Right lobe of liver (tissue), 6 donors: ENCODE measurements around the gene TSPYL4. TPM values are rescaled to one million over a fixed set of nuclear protein-coding genes. Genes with fewer than 3 reads are reported as not detected.

Source experiments
- ATAC-seq, 4 donors: fragments of 200-7000 bp; cut with Tn5 transposase; one replicate each; pipeline ENCODE4 v1.9.1; 2020; ENCODE audit warnings: mild to moderate bottlenecking in 4 of 4, moderate library complexity in 4 of 4
- DNase-seq, 3 donors: peaks; one replicate each; pipeline ENCODE4 v3.0.0-alpha.2; 2020
- H3K27ac ChIP-seq, 3 donors: fragments of 200-600 bp; one replicate each; pipeline ENCODE4 v1.8.0; 2022
- H3K27me3 ChIP-seq, 2 donors: fragments of 200-600 bp; one replicate each; pipeline ENCODE4 v1.8.0; 2022
- H3K36me3 ChIP-seq, 4 donors: fragments of 200-600 bp; sonication (generic) in 1 of 4; one replicate each; pipeline versions ENCODE4 v1.5.1 to v1.8.0; 2017 to 2022; ENCODE audit warnings: control low read depth in 1 of 4
- H3K4me1 ChIP-seq, 4 donors: fragments of 200-600 bp; sonication (generic) in 1 of 4; one replicate each; pipeline versions ENCODE4 v1.5.1 to v1.8.0; 2017 to 2022; ENCODE audit warnings: control low read depth in 1 of 4
- H3K4me3 ChIP-seq, 3 donors: fragments of 200-600 bp; one replicate each; pipeline ENCODE4 v1.8.0; 2022
- H3K9me3 ChIP-seq, 4 donors: fragments of 200-600 bp; sonication (generic) in 1 of 4; one replicate each; pipeline versions ENCODE4 v1.5.1 to v1.8.0; 2017 to 2022; ENCODE audit warnings: control low read depth in 1 of 4
- CTCF ChIP-seq, 4 donors: fragments of 200-600 bp in 3 of 4; fragments of 450-650 bp in 1 of 4; IDR thresholded peaks; one replicate each; pipeline versions ENCODE4 v1.5.1 to v1.8.0; 2016 to 2022; ENCODE audit warnings: antibody characterized with exemption in 4 of 4, mild to moderate bottlenecking in 2 of 4
- POLR2A ChIP-seq: fragments of 450-650 bp; IDR thresholded peaks from one replicate; pipeline ENCODE4 v1.6.1; 2017; ENCODE audit warnings: antibody characterized with exemption, mild to moderate bottlenecking
- WGBS: methylation state at CpG from one replicate; pipeline ENCODE4 v1.1.6; 2018; ENCODE audit warnings: low coverage, low lambda C conversion rate; ENCODE audit not compliant: insufficient coverage; ENCODE audit errors: missing lambda C conversion rate; 5-methylcytosine and 5-hydroxymethylcytosine counted together
- intact Hi-C, 2 donors: fragments of 100-400 bp; cut with DNase I; formaldehyde crosslinking; loops; one replicate each; pipeline versions ENCODE4 v1.11.2 to v1.14.1; 2022
- total RNA-seq, 6 experiments: library from RNA; depleted of rRNA in 2 of 6; stranded (reverse); fragments of >200 nt in 2 of 6; fragmentation: NEBNext Ultra II Directional in 3 of 6; extraction: Animal tissue kit (Norgen Biotek cat#: 25700) in 3 of 6; gene quantifications; one replicate each; pipeline versions ENCODE4 v1.1.0 to v1.2.4, GENCODE V29; 2016 to 2023
- donor health status: DM: no; HTN: yes; CAD: no.
- donor health status: DM: no; HTN: no; CAD: no.
- donor health status: DM: no; HTN: no; CAD: no.
- donor health status: DM: no; HTN: yes; CAD: no.
- donor health status: DM: no; HTN: yes; CAD: no.

Gene TSPYL4
- total RNA-seq, 6 experiments from 2014 or later = 2.7 to 8.5 (median 3.5) TPM

- no peaks in the 10 kb centered on the region for H3K27me3 ChIP-seq
- H3K4me3 ChIP-seq = peak overlapping the region; percentile 84 to 93 (median 86)
- no peaks in the 10 kb centered on the region for H3K9me3 ChIP-seq
- no peak for TF ChIP-seq POLR2A
- no peak for TF ChIP-seq CTCF (IDR thresholded peaks at IDR 0.05)
- WGBS = 72% methylated on average over 3 of the region's 11 CpGs
- peaks cover 0 to 2% (median 0%) of the 10 kb centered on the region in 4 donors for H3K36me3 ChIP-seq
- DNase-seq (no peak), ATAC-seq (no peak)
- peaks cover 0 to 38% (median 9%) of the 10 kb centered on the region in 4 donors for H3K4me1 ChIP-seq
- intact Hi-C loops = no loop called here
- peak overlapping the region; percentile 93 to 96 (median 93) for H3K27ac ChIP-seq
Observed at GRCh38 chr6:116278481-116278829, 24.6 kb upstream of the TSPYL4 start.

GRCh38 chr6:116277124-116277523 is 23.2 kb upstream of the TSPYL4 start:
- intact Hi-C loops = no loop called here
- H3K27ac ChIP-seq = peak overlapping the region in 1 of 3 donors; percentile 14
- peaks cover 0 to 38% (median 9%) of the 10 kb centered on the region in 4 donors for H3K4me1 ChIP-seq
- TF ChIP-seq CTCF (IDR thresholded peaks at IDR 0.05) = no peak
- TF ChIP-seq POLR2A = no peak
- H3K4me3 ChIP-seq = peak overlapping the region; percentile 9 to 93 (median 19)
- 42% methylated on average over 3 of the region's 3 CpGs for WGBS
- DNase-seq (no peak), ATAC-seq (no peak)
- H3K27me3 ChIP-seq = no peaks in the 10 kb centered on the region
- no peaks in the 10 kb centered on the region for H3K9me3 ChIP-seq
- H3K36me3 ChIP-seq = peaks cover 0 to 13% (median 0%) of the 10 kb centered on the region in 4 donors

GRCh38 chr6:116271149-116271708 is 17.4 kb upstream of the TSPYL4 start:
- no peak for DNase-seq
- intact Hi-C loops = no loop called here
- WGBS = 33% methylated on average over 2 of the region's 2 CpGs

GRCh38 chr6:116268589-116269293 is 14.9 kb upstream of the TSPYL4 start:
- intact Hi-C loops = no loop called here
- peaks cover 0 to 17% (median 6%) of the 10 kb centered on the region in 4 donors for H3K4me1 ChIP-seq
- H3K4me3 ChIP-seq = no peak overlapping the region
- DNase-seq (no peak), ATAC-seq (peak; percentile 92 to 98 (median 93))
- H3K9me3 ChIP-seq = no peaks in the 10 kb centered on the region
- TF ChIP-seq CTCF (IDR thresholded peaks at IDR 0.05) (peak; percentile 73 to 84 (median 82)), POLR2A (no peak)
- H3K27me3 ChIP-seq = no peaks in the 10 kb centered on the region
- WGBS = 3% methylated on average over 3 of the region's 3 CpGs
- H3K36me3 ChIP-seq = peaks cover 0 to 13% (median 0%) of the 10 kb centered on the region in 4 donors
- peak overlapping the region in 1 of 3 donors; percentile 34 for H3K27ac ChIP-seq

More at GRCh38 chr6:116271149-116271708, 17.4 kb upstream of the TSPYL4 start:
- TF ChIP-seq POLR2A = no peak
- TF ChIP-seq CTCF (IDR thresholded peaks at IDR 0.05) = no peak
- no peak overlapping the region for H3K27ac ChIP-seq
- ATAC-seq = no peak
- no peaks in the 10 kb centered on the region for H3K27me3 ChIP-seq
- no peak overlapping the region for H3K4me3 ChIP-seq
- peaks cover 0 to 13% (median 0%) of the 10 kb centered on the region in 4 donors for H3K36me3 ChIP-seq
- no peaks in the 10 kb centered on the region for H3K9me3 ChIP-seq
- H3K4me1 ChIP-seq = peaks cover 0 to 31% (median 6%) of the 10 kb centered on the region in 4 donors
